SK-MEL-5 (cell line): ENCODE data around the gene ZNF772. TPM values are rescaled to one million over a fixed set of nuclear protein-coding genes. Genes with fewer than 3 reads are reported as not detected.

Experiments
- DNase-seq: peaks from one replicate; pipeline ENCODE4 v3.0.0-alpha.2; 2016; ENCODE audit warnings: low read depth, low spot score
- in situ Hi-C: cut with HindIII; loops from 2 replicates; pipeline ENCODE4 v1.10.0; 2016; ENCODE audit warnings: low sequenced_read_pairs, high pct_unique_total_duplicates, low pct_unique_long_range_greater_than_20kb
- small RNA-seq, 2 experiments: library from RNA; depleted of rRNA; stranded (forward); fragments of <200 nt; gene quantifications; one replicate each; pipeline ENCODE3, GENCODE V24; 2014
- total RNA-seq: library from RNA; depleted of rRNA; stranded (reverse); fragments of >200 nt; shearing (Covaris generic); gene quantifications from 2 replicates; pipeline ENCODE4 v1.2.3, GENCODE V29; 2014; rRNA removed

ZNF772 gene
- total RNA-seq, 1 experiment from 2014 or later: 6.8 TPM

DNA sequence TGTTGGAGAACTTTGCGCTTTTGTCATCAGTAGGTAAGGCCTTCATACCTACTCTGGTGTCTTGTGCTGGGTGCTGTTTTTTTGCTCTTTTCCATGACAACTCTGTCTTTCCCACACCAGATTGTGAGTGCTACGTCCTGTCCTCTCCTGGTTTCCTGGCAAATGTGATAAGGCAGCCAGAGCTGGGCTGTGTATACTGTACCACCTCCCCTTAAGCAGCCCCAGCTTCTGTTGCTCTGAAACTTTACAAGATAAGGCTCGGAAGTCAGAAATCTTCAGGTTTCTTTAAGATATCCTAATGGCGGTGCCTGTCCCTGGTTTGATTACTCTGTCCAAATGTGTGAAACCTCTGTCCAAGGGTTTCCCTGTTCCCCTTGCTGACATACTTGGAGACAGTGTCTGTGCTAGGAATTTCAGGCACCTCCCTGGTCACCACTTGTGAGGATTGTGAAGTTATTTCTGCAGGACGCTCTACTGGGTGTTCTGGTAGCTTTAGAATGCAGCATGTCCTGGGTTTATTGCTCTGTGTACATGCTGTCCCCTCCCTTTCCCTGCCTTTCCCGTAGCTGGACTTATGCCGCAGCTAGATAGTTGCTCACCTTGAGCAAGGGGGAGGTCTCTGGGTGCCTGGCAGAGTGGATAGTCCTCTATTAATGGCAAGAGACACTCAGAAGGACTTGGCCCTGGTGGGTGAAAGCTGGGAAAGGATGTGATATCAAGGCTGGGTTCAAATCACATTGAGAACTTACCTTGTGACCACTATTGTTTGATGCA, 35.2 kb downstream of the ZNF772 start:
- in situ Hi-C loops: no loop called here
- DNase-seq: no peak

- in situ Hi-C loops: no loop called here
- DNase-seq: no peak
These were observed 38.4 kb downstream of the ZNF772 start for GRCh38 chr19:57438925-57439324.

DNA sequence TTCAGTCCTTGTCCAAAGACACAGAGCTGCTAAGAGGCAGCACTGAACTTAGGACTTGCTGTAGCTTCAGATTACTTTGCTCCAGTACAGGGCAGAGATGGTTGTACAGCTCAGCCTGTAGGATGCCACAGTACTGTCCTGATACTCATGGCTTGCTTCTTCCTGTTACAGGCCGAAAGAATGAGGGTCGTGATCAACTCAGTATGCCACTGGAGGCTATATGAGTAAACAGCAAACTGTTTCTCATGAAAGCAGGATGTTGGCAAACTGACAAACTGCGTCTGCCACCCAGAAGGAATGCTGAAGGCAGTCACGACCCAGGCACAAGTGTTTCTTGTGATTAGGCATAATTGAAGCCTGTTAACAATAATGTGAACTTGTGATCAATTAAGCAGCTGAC, 39.4 kb downstream of the ZNF772 start:
- in situ Hi-C loops: no loop called here
- no peak for DNase-seq

GRCh38 chr19:57436417-57436816, 40.9 kb downstream of the ZNF772 start:
- no peak for DNase-seq
- in situ Hi-C loops: no loop called here

GRCh38 chr19:57435062-57435978, 42.0 kb downstream of the ZNF772 start, which contains the start of gene ZNF749:
TSS of gene ZNF749 (plus strand) at chr19:57435325. CDS start at chr19:57435579, 254 bp downstream.
- in situ Hi-C loops: no loop called here
- peak; percentile 98 for DNase-seq

DNA sequence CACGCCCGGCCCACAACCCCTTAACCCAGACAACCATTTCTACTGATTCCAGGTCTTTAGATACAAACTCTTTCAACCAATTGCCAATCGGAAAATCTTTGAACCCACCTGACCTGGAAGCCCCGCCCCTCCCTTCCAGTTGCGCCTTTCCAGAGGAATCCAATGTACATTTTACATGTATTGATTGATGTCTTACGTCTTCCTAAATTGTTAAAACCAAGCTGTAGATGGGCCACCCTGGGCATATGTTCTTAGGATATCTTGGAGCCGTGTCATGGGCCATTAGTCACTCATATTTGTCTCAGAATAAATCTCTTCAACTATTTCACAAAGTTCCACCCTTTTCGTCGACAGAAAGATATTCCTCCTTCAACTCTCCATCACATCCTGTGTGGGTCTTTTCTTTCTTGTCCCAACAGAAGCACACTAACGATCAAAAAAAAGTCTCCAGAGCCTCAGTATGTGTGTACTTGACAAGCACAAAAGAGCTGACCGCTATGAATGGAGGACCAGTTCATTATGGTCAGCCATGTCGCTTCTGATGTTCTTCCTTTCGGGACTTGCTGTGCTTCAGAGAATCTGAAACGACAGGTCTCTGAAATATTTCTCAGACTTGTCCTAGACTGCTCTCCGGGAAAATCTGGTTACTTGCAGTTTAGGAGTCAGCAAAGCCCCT, 42.8 kb downstream of the ZNF772 start:
- no peak for DNase-seq
- in situ Hi-C loops: no loop called here

- no peak for DNase-seq
- in situ Hi-C loops: no loop called here
These were observed 56.3 kb downstream of the ZNF772 start for GRCh38 chr19:57421037-57421436.

- no peak for DNase-seq
- in situ Hi-C loops: no loop called here
These were observed 57.9 kb downstream of the ZNF772 start for GRCh38 chr19:57419439-57419838.

Small RNAs within 50 kb of the gene (small RNA-seq; reads per million reads assigned to genes)
- 0 reads per million in 2 experiments for gene VN1R107P

Other genes starting within 250 kb of the ZNF772 start
- gene AURKC, start 246.5 kb downstream of the ZNF772 start, total RNA-seq: not detected in 2 replicates
- gene ZNF805, start 236.9 kb downstream of the ZNF772 start, total RNA-seq: 10.4 and 11.0 TPM in 2 replicates
- 33.7 and 35.5 TPM in 2 replicates for gene ZNF460, start 197.1 kb downstream of the ZNF772 start, total RNA-seq
- gene ZNF543, start 157.1 kb downstream of the ZNF772 start, total RNA-seq: 7.4 TPM in 2 replicates
- 6.7 and 7.6 TPM in 2 replicates for gene ZNF304, start 126.3 kb downstream of the ZNF772 start, total RNA-seq
- 12.4 and 14.8 TPM in 2 replicates for gene TRAPPC2B, start 114.0 kb downstream of the ZNF772 start, total RNA-seq
- 1.5 and 1.8 TPM in 2 replicates for gene ZNF547, start 114.0 kb downstream of the ZNF772 start, total RNA-seq
- gene ZNF548, start 87.7 kb downstream of the ZNF772 start, total RNA-seq: 12.7 and 13.7 TPM in 2 replicates
- 4.6 and 4.8 TPM in 2 replicates for gene ZNF17, start 66.4 kb downstream of the ZNF772 start, total RNA-seq
- gene ZNF749, start 42.2 kb downstream of the ZNF772 start, total RNA-seq: 9.8 and 9.9 TPM in 2 replicates
- 0.05 and 0.08 TPM in 2 replicates for gene VN1R1, start 20.4 kb downstream of the ZNF772 start, total RNA-seq
- 6.5 and 8.6 TPM in 2 replicates for gene ZNF419, start 10.2 kb upstream of the ZNF772 start, total RNA-seq
- gene ZNF773, start 22.4 kb upstream of the ZNF772 start, total RNA-seq: 6.6 and 10.0 TPM in 2 replicates
- gene ZNF549, start 49.8 kb upstream of the ZNF772 start, total RNA-seq: 6.6 and 7.6 TPM in 2 replicates
- gene ZNF550, start 82.3 kb upstream of the ZNF772 start, total RNA-seq: 6.1 and 7.1 TPM in 2 replicates
- gene ZNF416, start 101.3 kb upstream of the ZNF772 start, total RNA-seq: 4.5 and 4.6 TPM in 2 replicates
- gene ZIK1, start 106.6 kb upstream of the ZNF772 start, total RNA-seq: 1.7 and 2.3 TPM in 2 replicates
- 3.8 and 6.5 TPM in 2 replicates for gene ZNF530, start 122.3 kb upstream of the ZNF772 start, total RNA-seq
- 15.4 and 16.3 TPM in 2 replicates for gene ZNF134, start 136.7 kb upstream of the ZNF772 start, total RNA-seq
- gene ZNF211, start 155.6 kb upstream of the ZNF772 start, total RNA-seq: 10.4 TPM in 2 replicates
- gene ZSCAN4, start 191.4 kb upstream of the ZNF772 start, total RNA-seq: not detected in 2 replicates
- 10.0 and 15.2 TPM in 2 replicates for gene ZNF551, start 204.4 kb upstream of the ZNF772 start, total RNA-seq
- 0.03 TPM in 1 of 2 replicates, not detected in the other for gene ZNF154, start 231.6 kb upstream of the ZNF772 start, total RNA-seq